NK-92 treated with Interleukin-12 subunit alpha and Interleukin-12 subunit beta, amount 100 ng/mL, for 24 hours (cell line): Measurements from ENCODE around the gene RASEF.
"Not testable (repeated sequence)": the region's sequence is repeated elsewhere in the genome, so short reads cannot be mapped to it uniquely, and the experiment has no call there.

Experiments
- DNase-seq: peaks from one replicate; lab custom pipeline; 2025; lab: John Stamatoyannopoulos, UW

Gene RASEF

DNA sequence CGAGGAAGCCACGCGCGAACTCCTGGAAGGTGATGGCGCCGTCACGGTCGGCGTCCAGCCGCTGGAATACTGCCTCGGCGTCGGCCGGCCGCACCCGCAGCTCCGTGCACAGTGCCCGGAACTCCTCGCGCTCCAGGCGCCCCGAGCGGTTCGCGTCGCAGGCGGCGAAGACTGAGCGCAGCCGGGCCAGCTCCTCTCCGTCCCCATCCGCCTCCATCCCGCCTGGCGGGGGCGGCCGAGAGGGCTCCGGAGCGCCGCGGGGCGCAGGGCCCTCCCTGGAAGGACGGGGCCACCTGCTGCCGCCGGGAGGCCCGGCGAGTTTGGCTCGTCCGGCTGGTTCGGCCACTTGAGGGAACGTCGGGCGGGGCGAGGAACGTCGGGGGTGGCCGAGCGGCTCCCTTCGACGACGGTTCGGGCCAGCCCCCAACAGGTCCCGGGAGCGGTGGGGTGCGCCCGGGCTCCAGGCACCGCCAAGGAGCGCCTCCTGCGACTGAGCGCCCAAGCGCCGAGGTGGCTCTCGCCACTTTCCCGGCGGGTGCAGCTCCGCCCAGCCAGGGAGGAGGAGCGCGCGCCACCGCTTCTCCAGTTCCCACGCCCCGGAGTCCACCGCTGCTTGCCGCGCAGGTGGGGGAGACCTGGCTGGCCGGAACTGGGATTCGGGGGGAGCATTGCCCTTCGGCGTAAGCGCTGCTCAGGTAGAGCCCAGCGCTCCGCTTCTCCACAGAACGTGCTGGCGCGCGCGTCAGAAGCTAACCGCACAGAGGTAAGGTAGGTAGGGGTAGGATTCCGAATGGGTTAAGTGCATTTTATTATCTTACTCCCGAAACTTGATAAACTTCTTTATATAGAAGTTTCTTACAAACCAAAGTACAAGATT is at the start of gene RASEF:
Gene RASEF, minus strand, starts transcription at position 492 of the 877 bp plus-strand sequence. Its CDS starts 275 bp downstream, at position 217.
- no peak for DNase-seq

DNA sequence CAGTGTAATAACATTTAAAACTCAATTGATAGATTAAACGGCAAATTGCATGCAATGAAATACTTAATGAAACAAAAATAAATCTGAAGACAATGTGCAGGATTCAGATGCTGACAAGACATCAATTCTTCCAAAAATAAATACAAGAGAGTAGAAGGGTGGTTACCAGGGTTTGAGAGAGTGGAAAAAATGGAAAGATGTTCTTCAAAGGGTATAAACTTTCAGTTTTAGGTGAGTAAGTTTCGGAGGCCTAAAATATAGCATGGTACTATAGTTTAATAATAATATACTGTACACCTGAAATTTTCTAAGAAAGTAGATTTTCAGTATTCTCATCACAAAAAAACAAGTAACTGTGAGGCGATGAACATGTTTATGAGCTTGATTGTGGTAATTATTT is 48.2 kb upstream of the RASEF start:
- DNase-seq, result no peak

DNA sequence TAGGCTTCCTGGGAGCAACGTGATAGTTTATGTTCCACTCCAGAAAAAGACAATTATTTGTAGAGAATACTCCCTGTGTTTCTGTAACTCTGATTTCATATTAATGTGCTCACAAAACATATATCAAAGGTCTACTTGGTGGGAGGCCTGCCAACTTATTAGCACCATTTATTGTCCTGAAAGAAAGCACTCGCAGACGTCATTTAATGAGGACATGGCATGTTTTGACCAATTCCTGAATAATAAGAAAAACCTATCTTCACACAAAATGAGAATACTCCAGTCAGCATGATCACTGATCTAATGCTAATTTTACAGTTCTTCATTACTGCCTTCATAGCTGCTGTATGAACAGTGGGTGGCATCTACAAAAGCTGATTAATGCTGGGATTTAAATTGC is 46.4 kb upstream of the RASEF start:
- DNase-seq, result no peak

DNA sequence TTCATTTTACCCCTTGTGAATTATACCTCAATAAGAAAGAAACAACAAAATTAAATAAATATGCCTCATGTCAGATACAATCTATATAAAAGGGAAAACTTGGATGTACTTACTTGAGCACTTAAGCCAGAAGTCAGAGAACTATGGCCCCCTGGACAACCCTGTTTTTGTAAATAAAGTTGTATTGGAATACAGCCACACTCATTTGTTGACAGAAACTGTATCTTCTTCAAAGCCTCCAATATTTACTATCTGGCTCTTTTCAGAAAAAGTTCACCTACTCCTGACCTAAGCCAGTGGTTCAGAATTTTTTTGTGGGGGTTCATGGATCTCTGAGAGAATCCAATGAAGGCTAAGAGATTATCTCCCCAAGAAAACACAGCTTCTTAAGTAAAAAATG is 45.3 kb upstream of the RASEF start:
- DNase-seq, result no peak

DNA sequence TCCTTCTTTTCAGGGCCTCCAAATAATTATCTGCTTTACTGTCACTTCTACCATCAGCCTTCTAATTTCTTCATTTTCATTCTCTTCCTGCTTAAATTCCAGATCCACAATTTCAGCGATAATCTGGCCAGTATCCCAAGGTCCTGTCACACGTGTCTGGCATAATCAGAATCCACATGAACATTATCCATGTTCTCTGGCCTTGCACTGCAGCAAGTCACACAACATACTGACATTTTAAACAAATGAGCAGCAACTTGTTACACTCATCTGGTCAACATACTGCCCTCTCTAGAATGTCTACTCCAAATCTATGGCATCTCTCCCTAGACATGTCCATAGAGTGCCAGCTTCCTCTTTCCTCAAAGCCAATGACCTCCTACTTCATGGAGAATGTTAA is 43.8 kb upstream of the RASEF start:
- DNase-seq, result no peak

GRCh38 chr9:83106263-83106662 is 43.3 kb upstream of the RASEF start:
- DNase-seq, result no peak

DNA sequence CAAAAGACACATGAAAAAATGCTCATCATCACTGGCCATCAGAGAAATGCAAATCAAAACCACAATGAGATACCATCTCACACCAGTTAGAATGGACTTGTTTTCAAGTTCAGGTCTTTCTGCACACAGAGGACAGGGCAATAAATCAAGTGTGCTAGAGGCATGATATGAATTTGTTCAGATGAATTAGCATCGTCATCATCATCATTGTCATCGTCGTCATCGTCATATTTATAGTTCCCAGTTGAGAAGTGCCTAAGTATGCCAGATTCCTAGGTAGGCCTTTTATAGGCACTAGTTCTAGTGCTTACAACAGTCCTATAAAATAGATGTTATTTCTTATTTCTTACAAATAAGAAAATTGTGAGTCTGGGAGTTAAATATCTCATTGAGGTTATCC is 34.7 kb upstream of the RASEF start:
- no peak for DNase-seq

DNA sequence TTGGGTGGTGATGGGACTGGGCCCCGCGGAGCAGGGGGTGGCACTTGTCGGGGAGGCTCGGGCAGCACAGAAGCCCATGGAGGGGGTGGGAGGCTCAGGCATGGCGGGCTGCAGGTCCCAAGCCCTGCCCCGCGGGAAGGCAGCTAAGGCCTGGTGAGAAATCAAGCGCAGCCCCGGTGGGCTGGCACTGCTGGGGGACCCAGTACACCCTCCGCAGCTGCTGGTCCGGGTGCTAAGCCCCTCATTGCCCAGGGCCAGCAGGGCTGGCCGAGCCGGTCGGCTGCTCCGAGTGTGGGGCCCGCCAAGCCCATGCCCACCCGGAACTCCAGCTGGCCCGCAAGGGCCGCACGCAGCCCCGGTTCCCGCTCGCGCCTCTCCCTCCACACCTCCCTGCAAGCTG is 30.4 kb upstream of the RASEF start:
- DNase-seq, result not testable (repeated sequence)

DNA sequence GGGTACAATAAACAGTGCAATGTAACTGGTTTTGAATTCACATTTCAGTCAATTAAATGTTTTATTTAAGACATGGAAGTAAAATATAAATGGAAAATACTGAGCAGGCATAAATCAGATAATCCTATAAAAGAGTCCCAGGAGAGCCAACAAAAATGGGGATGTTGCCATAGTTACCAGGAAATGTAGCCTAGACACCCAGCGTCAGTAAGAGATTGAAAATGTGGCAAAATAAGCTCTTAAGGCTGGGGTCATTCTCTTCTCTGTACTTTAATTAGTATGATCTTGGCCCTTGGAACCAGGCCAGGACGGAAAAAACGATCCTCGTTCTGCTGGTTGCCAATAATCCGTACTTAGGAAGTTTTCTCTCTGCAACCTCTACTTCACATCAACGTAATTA is 18.9 kb upstream of the RASEF start:
- DNase-seq, result no peak

DNA sequence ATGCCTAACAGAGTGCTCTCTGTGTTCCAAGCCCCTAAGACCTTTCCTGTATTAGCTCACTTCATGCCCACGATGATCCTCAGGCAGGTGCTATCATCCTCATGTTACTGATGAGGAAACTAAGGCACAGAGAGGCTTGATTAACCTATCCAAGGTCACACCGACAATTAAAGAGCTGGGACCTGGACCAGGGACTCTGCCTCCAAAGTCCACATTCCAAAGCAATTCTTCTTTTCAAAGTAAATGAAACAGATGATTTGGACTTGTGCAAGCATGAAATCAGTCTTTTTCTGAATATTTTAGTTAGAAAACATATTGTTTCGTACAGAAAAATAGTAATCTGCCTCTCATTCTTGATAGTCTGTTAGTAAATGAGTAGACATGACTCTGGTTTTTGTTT is 18.1 kb upstream of the RASEF start:
- DNase-seq, result no peak

- DNase-seq, result not testable (repeated sequence)
Observed at GRCh38 chr9:83075932-83076331, 13.0 kb upstream of the RASEF start.

- not testable (repeated sequence) for DNase-seq
Observed at GRCh38 chr9:83072498-83072897, 9.6 kb upstream of the RASEF start.

DNA sequence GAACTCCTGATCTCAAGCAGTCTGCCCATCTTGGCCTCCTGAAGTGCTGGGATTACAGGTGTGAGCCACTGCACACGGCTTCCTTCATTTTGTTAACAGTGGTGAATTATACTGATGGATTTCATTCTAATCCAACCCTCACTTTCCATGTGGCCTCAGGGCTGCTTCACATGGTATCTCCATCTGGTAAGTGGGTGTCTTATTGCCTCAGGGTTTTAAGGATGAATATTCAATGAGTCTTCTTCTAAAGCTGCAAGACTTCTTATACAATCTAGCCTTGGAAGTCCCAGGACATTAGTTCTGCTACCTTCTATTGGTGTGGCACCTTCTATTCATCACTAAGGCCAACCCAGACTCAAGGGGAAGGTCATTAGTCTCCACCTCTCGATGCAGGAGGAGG is 8.7 kb upstream of the RASEF start:
- DNase-seq, result no peak

DNA sequence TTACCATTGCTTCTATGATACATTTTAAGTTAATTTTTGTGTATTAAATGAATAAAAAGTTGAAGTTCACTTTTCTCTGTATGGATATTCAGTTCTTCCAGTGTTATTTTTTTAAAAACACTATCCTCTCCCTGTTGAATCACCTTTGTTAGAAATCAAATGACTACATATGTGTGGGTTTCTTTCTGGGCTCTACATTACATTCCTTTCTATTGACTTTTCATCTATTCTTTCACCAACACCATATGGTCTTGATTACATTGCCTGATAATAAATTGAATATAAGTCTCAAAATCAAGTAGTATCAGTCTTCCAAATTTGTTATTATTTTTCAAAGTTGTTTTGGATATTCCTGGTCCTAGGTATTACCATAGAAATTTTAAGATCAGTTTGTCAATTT is 7.3 kb upstream of the RASEF start:
- DNase-seq, result no peak

DNA sequence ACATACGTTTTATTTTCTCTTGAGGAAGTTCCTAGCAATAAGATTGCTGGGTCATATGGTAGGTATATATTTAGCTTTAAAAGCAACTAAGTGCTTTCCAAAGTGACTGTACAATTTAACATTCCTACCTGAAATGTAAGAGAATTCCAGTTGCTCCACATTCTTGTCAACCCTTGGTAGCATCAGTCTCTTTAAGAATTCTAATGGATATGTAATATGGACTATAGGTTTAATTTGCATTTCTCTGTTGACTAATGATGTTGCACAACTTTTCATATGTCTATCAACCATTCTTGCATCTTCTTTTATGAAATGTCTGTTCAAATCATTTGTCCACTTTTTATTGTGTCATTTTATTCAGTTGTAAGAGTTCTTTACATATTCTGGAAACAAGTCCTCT is 6.7 kb upstream of the RASEF start:
- DNase-seq, result no peak

DNA sequence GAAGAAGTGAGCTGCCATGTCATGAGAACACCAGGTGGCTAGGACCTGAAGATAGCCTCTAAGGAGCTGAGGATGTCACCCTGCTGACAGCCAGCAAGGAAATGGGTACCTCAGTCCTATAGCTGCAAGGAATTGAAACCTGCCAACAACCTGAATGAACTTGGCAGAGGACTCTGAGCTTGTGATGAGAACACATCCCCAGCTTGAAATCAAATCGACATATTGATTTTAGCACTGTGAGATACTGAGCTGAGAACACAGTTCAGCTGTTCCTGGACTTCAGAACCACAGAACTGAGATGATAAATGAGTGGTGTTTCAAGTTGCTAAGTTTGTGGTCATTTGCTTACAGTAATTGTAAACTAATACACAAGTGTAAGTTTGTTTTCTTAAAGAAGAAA is 5.5 kb upstream of the RASEF start:
- no peak for DNase-seq

GRCh38 chr9:83067579-83067978 is 4.6 kb upstream of the RASEF start:
- DNase-seq, result no peak

- DNase-seq, result no peak
Observed at GRCh38 chr9:83066771-83067170, 3.8 kb upstream of the RASEF start.

GRCh38 chr9:83065233-83065632 is 2.3 kb upstream of the RASEF start:
- no peak for DNase-seq

DNA sequence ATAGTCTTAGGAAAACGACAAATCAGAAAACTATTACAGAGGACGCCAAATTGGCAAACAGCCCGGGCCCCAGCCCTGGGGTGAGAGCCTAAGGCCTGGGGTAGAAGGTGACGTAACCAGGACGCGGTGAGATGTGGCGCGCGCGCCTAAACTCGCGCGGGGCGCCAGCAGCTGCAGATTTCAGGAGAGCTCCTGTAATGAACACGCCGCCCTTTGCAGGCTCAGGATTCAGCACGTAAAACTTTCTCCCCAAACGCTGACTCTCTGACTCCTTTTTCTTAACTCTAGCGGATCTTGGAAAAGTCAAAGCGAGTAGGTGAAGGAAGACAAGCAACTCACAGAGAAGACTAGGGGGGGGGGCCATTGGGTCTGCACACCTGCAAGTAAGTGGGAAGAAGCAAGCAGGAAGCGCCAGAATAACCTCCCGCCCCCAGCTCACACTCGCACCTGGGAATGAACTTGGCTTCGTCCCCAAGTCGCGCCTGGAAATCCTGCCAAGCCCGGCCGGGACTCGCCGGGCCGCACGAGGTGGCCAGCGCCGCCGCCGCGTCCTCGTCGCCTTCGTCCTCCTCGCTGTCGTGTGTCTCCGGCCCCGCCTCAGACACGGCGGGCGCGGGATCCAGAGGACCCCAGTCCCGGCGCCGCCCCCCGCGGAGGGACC is 822 bp downstream of the RASEF start:
- DNase-seq, result no peak

- no peak for DNase-seq
Observed at GRCh38 chr9:83061036-83061435, 1.9 kb downstream of the RASEF start.

GRCh38 chr9:83060556-83060955 is 2.4 kb downstream of the RASEF start:
- DNase-seq, result no peak

- DNase-seq, result no peak
Observed at GRCh38 chr9:83059417-83059816, 3.5 kb downstream of the RASEF start.

- DNase-seq, result no peak
Observed at GRCh38 chr9:83056911-83057310, 6.0 kb downstream of the RASEF start.
